ENCODE results near the gene GOLIM4. TPM values are rescaled to one million over a fixed set of nuclear protein-coding genes. Genes with fewer than 3 reads are reported as not detected.
"Not testable (repeated sequence)": the region's sequence is repeated elsewhere in the genome, so short reads cannot be mapped to it uniquely, and the experiment has no call there.

GOLIM4 gene
- total RNA-seq, 1 donor from 2014 or later = 54.0 TPM

- DNase-seq = no peak
- Histone ChIP-seq H3K9me3 (no peaks in the 10 kb centered on the region), H3K36me3 (no peaks in the 10 kb centered on the region), H3K4me3 (no peak overlapping the region), H3K27me3 (ENCODE audit: low read depth) (no peaks in the 10 kb centered on the region), H3K4me1 (peaks cover 21% of the 10 kb centered on the region), H3K27ac (no peak overlapping the region)
- intact Hi-C loops (cut with DNase I) = no loop called here
- no peak for ATAC-seq
- TF ChIP-seq, protein P1, sequence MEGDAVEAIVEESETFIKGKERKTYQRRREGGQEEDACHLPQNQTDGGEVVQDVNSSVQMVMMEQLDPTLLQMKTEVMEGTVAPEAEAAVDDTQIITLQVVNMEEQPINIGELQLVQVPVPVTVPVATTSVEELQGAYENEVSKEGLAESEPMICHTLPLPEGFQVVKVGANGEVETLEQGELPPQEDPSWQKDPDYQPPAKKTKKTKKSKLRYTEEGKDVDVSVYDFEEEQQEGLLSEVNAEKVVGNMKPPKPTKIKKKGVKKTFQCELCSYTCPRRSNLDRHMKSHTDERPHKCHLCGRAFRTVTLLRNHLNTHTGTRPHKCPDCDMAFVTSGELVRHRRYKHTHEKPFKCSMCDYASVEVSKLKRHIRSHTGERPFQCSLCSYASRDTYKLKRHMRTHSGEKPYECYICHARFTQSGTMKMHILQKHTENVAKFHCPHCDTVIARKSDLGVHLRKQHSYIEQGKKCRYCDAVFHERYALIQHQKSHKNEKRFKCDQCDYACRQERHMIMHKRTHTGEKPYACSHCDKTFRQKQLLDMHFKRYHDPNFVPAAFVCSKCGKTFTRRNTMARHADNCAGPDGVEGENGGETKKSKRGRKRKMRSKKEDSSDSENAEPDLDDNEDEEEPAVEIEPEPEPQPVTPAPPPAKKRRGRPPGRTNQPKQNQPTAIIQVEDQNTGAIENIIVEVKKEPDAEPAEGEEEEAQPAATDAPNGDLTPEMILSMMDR (IDR thresholded peaks at IDR 0.05) = no peak
Measured at GRCh38 chr3:168063122-168063521, 32.6 kb downstream of the GOLIM4 start.

DNA sequence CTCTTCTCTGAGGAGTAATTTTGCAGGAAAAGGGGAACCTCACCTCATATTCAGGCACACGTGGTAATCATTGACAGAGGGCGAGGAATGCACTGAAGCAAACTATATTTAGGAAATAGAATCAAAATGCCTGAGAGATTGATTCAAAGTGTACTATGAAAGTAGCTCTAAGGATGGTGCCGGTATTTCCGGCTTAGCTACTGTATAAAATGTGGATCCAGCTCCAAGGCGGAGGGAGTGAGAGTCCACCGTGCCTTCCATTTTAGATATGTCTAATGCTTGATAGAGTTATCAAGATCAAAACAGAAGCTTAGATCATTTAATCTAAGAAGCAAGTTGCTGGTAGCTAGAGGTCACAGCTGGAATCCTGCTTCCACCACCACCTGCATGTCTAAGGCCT, 33.0 kb downstream of the GOLIM4 start:
- TF ChIP-seq, protein P1 (IDR thresholded peaks at IDR 0.05) = no peak
- no peak for ATAC-seq
- Histone ChIP-seq H3K4me3 (no peak overlapping the region), H3K27ac (no peak overlapping the region), H3K9me3 (no peaks in the 10 kb centered on the region), H3K36me3 (no peaks in the 10 kb centered on the region), H3K4me1 (peaks cover 21% of the 10 kb centered on the region), H3K27me3 (ENCODE audit: low read depth) (no peaks in the 10 kb centered on the region)
- no peak for DNase-seq
- intact Hi-C loops (cut with DNase I) = no loop called here

DNA sequence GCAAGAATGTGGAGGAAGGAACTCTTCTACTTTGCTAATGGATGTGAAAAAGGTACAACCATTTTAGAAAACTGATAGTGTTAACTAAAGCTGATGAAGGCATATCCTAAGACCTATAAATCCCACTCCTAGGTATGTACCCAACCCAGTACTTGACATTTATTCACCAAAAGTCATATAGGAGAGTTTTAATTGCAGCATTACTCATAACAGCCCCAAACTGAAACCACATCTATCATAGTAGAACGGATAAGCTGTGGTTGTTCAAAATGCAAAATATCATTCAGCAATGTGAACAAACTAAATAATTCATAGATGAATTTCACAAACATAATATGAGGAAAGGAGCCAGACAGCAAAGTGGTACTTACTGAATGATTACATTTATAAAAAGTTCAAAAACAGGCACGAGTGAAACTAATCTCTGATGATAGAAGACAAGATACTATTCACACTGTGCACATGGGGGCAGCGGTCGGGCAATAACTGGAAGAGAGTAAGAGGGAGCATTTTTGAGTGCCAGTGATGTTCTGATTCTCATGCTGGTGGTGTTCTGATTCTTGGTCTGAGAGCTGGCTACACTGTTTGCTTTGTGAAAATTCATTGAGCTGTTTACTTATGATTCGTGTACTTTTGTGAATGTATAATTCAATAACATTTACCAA, 34.3 kb downstream of the GOLIM4 start:
- DNase-seq (no peak), ATAC-seq (peak in 1 of 2 donors; percentile 35)
- Histone ChIP-seq H3K27ac (no peak overlapping the region), H3K4me3 (no peak overlapping the region), H3K36me3 (no peaks in the 10 kb centered on the region), H3K27me3 (ENCODE audit: low read depth) (no peaks in the 10 kb centered on the region), H3K9me3 (no peaks in the 10 kb centered on the region), H3K4me1 (peaks cover 19% of the 10 kb centered on the region)
- TF ChIP-seq, protein P1 (IDR thresholded peaks at IDR 0.05) = no peak
- intact Hi-C loops (cut with DNase I) = no loop called here

DNA sequence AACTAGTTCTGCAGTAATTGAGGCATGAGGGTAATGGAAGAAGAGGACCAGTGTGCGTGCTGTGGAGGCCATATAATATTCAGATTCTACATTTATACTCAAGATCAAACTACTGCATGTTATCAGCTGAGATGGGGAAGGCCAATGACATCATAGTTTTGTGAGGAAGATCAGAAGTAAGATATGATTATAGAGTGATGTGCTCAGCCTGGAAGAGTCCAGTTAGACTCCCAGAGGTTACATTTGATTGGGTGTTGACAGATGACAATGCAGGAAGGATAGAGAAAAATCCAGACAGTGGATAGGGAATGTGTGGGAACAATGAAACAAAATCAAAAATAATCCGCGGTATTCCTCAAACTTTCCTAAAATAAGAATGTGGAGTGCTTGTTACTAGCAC, 35.4 kb downstream of the GOLIM4 start:
- no peaks in the 10 kb centered on the region for H3K36me3 ChIP-seq
- H3K27ac ChIP-seq = no peak overlapping the region
- H3K4me1 ChIP-seq = peaks cover 7% of the 10 kb centered on the region
- H3K27me3 ChIP-seq (ENCODE audit: low read depth) = no peaks in the 10 kb centered on the region
- TF ChIP-seq, protein P1 (IDR thresholded peaks at IDR 0.05) = no peak
- no peaks in the 10 kb centered on the region for H3K9me3 ChIP-seq
- no peak for DNase-seq
- no peak for ATAC-seq
- intact Hi-C loops (cut with DNase I) = no loop called here
- H3K4me3 ChIP-seq = no peak overlapping the region

DNA sequence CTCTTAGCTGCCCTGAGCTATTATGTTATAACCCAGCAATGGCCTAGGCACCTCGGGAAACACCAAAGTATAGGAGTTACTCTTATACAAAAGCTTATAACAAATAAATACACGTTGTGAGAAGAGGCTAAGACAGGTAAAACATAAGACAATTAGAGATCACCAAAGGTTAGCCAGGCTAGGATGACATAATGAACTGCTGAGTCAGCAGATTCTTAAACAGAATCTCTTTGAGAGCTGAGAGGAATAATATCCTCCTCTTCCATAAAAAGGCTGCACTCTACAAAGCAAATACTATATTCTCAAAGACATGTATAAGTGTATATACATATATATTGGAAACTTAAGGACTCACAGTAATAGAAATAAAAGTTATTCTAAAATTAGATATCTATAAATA, 37.2 kb downstream of the GOLIM4 start:
- Histone ChIP-seq H3K4me1 (no peaks in the 10 kb centered on the region), H3K27ac (no peak overlapping the region), H3K9me3 (no peaks in the 10 kb centered on the region), H3K4me3 (no peak overlapping the region), H3K27me3 (ENCODE audit: low read depth) (no peaks in the 10 kb centered on the region), H3K36me3 (no peaks in the 10 kb centered on the region)
- intact Hi-C loops (cut with DNase I) = no loop called here
- TF ChIP-seq, protein P1 (IDR thresholded peaks at IDR 0.05) = no peak
- ATAC-seq (no peak), DNase-seq (no peak)

- not testable (repeated sequence) for ATAC-seq, H3K27ac ChIP-seq
Measured at GRCh38 chr3:168056398-168057230, 39.1 kb downstream of the GOLIM4 start.

More at GRCh38 chr3:168056398-168057230, 39.1 kb downstream of the GOLIM4 start:
- H3K36me3 ChIP-seq; H3K4me1 ChIP-seq; H3K9me3 ChIP-seq; H3K4me3 ChIP-seq; DNase-seq; H3K27me3 ChIP-seq (ENCODE audit: low read depth); intact Hi-C loops (cut with DNase I): not testable (repeated sequence)

All from lower lobe of right lung (tissue), 2 donors.